Dermis blood vessel endothelial cell (primary cell): ENCODE data around the gene CNKSR2. TPM values are rescaled to one million over a fixed set of nuclear protein-coding genes. Genes with fewer than 3 reads are reported as not detected.

Experiments
- DNase-seq: peaks from one replicate; pipeline ENCODE4 v3.0.0; 2010
- total RNA-seq: library from RNA; depleted of rRNA; stranded (reverse); fragments of >200 nt; gene quantifications from 2 replicates; pipeline ENCODE4 v1.2.3, GENCODE V29; 2014

Gene CNKSR2
- total RNA-seq, 1 donor from 2014 or later = 0.17 TPM

DNA sequence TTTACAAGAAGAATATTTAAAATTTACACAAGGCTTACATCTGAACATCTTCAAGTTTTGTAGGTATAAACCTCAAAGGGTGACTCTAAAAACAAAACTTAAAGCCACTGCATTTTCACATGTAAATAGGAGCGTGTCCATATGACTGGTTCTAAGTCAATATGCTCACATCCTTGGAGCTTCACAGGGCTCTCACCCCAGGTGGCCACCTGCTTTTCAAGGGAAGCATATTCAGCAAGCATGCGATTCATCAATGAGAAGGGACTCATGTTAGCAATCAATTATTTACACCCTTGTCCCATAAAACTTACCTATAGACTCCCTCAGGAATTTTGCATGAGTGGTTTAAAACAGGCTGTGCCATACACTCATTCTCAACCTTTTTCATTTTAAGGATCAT, 301.7 kb downstream of the CNKSR2 start:
- DNase-seq = no peak

DNA sequence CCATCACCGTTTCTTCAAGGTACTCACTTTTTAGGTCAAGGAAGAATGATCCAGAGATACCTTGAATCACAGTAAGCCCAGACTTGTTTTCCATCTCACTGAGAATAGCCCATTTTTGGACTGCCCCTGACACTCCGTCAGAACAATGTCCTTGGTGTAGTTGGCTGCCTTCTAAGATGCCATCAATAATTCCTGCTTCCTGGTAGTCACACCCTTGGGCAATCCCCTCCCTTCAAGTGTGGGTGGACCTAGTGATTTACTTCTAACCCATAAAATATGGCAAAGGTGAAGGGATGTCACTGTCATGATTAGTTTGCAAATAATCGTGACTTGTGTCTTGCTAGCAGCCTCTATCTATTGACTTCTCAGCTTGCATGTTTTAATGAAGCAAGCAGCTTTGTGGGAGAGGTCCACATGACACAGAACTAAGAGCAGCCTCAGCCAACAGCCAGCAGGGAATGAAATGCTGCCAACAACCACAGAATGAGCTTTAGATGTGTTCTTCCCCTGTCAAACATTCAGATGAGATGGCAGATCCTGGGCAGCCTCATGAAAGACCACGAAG, 303.9 kb downstream of the CNKSR2 start:
- no peak for DNase-seq

- DNase-seq = no peak
These were observed 309.7 kb downstream of the CNKSR2 start for GRCh38 chrX:21683941-21684340.

GRCh38 chrX:21691512-21692018, 317.3 kb downstream of the CNKSR2 start:
- DNase-seq = no peak

DNA sequence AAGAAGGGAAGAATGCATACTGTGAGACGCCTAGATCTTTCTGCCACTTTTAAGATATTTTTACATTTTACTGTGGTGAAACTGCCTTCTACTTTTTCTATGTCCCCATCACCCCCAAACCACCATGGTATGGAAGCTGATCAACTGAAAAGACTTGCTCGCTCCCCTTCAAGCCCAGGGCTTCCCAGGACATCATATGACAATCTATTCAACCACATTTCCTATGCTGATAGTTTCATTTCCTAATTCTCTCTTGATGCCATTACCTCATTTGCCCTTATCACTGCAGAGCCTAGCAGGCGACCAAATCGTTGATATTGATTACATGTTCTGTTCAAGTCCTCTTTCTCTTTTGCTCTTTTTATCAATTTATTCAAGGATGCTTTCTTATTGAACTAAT, 324.1 kb downstream of the CNKSR2 start:
- no peak for DNase-seq

DNA sequence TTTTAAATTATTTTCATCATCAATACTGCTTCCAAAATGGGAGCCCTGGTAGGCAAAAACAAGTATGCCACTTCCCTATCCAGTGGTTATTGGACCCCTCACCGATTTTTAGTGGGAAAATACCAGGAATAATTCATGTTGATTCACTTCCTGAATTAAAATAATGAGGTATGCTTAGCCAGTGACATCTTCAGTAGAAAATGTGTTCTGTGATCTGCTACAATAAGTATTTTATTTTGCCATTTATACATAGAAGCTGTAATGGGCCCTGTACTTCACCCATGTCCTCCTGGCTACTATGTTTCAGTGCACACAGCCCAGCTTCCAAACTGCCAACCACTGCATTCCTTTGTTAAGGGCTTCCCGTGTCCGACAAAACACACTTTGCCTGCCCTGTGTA, 324.9 kb downstream of the CNKSR2 start:
- no peak for DNase-seq

GRCh38 chrX:21700275-21700674, 326.1 kb downstream of the CNKSR2 start:
- DNase-seq = no peak

DNA sequence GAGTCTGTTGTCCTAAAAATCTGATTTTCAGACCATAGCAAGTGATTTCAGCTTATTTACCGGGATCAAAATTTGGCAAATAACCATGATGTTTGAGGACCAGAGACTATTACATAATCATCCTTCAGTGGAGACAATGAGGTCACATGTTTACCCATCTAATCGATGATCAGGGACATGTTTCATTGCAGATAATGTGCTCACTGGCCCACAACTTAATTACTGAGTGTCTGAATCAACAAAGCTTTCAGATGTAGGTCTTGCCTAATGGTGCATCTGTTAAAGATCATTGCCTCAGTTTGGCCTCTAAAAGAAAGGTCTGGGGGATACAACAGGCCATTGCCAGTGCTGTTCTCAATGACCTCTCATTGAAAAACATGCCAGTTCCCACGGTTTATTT, 326.7 kb downstream of the CNKSR2 start:
- no peak for DNase-seq

GRCh38 chrX:21702725-21703124, 328.5 kb downstream of the CNKSR2 start:
- no peak for DNase-seq
